ENCODE data around the gene MYO1D. TPM values are rescaled to one million over a fixed set of nuclear protein-coding genes. Genes with fewer than 3 reads are reported as not detected.

Gene MYO1D
- total and polyA plus RNA-seq, 2 donors (not counting 3 experiments of a cell fraction or from before 2014, with no cell fraction given), result 37.8 to 85.5 TPM

- ChIA-PET POLR2A (no interaction called here), CTCF (interaction anchor here (0.8 to 1.4 kb wide), 2 partner anchors 64 to 90 kb away, joined by 3 to 6 read pairs; no protein-coding TSS in a partner anchor)
- Histone ChIP-seq H3K27me3 (ENCODE audit: control insufficient read depth in 2 of 2, insufficient read depth in 2 of 2, low read length in 2 of 2) (no peaks in the 10 kb centered on the region), H3K36me3 (ENCODE audit: control insufficient read depth in 2 of 2, extremely low read depth in 1 of 2, insufficient read depth in 2 of 2, low read length in 2 of 2) (no peaks in the 10 kb centered on the region), H3K4me3 (replicated peaks in 1 of 3; ENCODE audit: insufficient read depth in 1 of 3, low read depth in 1 of 3, low read length in 3 of 3) (no peak overlapping the region), H3K79me2 (ENCODE audit: control insufficient read depth, insufficient read depth, low read length) (peaks cover 54% of the 10 kb centered on the region), H2AFZ (ENCODE audit: low read depth, low read length) (no peak overlapping the region), H4K20me1 (replicated peaks; ENCODE audit: control insufficient read depth, extremely low read depth, insufficient read depth, low read length) (no peaks in the 10 kb centered on the region), H3K9ac (replicated peaks; ENCODE audit: extremely low read depth, insufficient read depth, low read length) (no peak overlapping the region), H3K4me2 (ENCODE audit: insufficient read depth, low read length) (no peak overlapping the region), H3K27ac (ENCODE audit: insufficient read depth, low read depth, low read length) (no peak overlapping the region), H3K9me3 (replicated peaks; ENCODE audit: control insufficient read depth, insufficient read depth, low read length) (no peaks in the 10 kb centered on the region), H3K4me1 (ENCODE audit: control insufficient read depth, extremely low read depth, insufficient read depth, low read length) (peaks cover 51% of the 10 kb centered on the region), H3K9me1 (replicated peaks; ENCODE audit: control insufficient read depth, extremely low read depth, insufficient read depth, low read length) (no peaks in the 10 kb centered on the region)
- DNase-seq (ENCODE audit: low read depth, low spot score) (no peak), FAIRE-seq (no peak)
- intact Hi-C loops (cut with micrococcal nuclease) (loop anchor here (5.0 kb wide), 1 partner anchor 36 kb away; no protein-coding TSS in a partner anchor), dilution Hi-C loops (cut with MboI; ENCODE audit: extremely low pct_ligation_motif_present, low sequenced_read_pairs) (no loop called here)
- TF ChIP-seq EZH2 (IDR thresholded peaks at IDR 0.05; ENCODE audit: borderline replicate concordance, low read depth, low read length, severe bottlenecking) (no peak), POLR2AphosphoS5 (IDR thresholded peaks at IDR 0.05; ENCODE audit: insufficient read depth, low read depth, low read length) (no peak), POLR2A (IDR thresholded peaks at IDR 0.05; ENCODE audit: low read depth, low read length) (no peak), MAX (IDR thresholded peaks at IDR 0.05; ENCODE audit: insufficient read depth, insufficient read length) (no peak), MYC (IDR thresholded peaks at IDR 0.05; ENCODE audit: low read depth, low read length) (no peak), GATA2 (IDR thresholded peaks at IDR 0.05; ENCODE audit: insufficient read depth, insufficient read length, low read depth, low read length) (no peak), FOS (IDR thresholded peaks at IDR 0.05; ENCODE audit: borderline replicate concordance, insufficient read depth, low read length) (no peak), JUN (IDR thresholded peaks at IDR 0.05; ENCODE audit: borderline replicate concordance, insufficient read depth, insufficient read length, low read depth) (no peak), CTCF (IDR thresholded peaks at IDR 0.05; ENCODE audit: extremely low read depth in 1 of 2, insufficient read depth in 1 of 2, low read depth in 1 of 2, low read length in 2 of 2) (no peak)
- BruUV-seq (replicated peaks), result no TSS peak
Observed at GRCh38 chr17:32873114-32873513, 3.8 kb downstream of the MYO1D start.
